HG02870 (cell line): ENCODE results near the gene CGB8.
"Not testable (repeated sequence)": the region's sequence is repeated elsewhere in the genome, so short reads cannot be mapped to it uniquely, and the experiment has no call there.

Experiments
- ATAC-seq: cut with Tn5 transposase; IDR thresholded peaks from one replicate; pipeline ENCODE4 v1.9.1; 2021; ENCODE audit warnings: mild to moderate bottlenecking, moderate library complexity; ENCODE audit not compliant: unreplicated experiment

CGB8 gene

DNA sequence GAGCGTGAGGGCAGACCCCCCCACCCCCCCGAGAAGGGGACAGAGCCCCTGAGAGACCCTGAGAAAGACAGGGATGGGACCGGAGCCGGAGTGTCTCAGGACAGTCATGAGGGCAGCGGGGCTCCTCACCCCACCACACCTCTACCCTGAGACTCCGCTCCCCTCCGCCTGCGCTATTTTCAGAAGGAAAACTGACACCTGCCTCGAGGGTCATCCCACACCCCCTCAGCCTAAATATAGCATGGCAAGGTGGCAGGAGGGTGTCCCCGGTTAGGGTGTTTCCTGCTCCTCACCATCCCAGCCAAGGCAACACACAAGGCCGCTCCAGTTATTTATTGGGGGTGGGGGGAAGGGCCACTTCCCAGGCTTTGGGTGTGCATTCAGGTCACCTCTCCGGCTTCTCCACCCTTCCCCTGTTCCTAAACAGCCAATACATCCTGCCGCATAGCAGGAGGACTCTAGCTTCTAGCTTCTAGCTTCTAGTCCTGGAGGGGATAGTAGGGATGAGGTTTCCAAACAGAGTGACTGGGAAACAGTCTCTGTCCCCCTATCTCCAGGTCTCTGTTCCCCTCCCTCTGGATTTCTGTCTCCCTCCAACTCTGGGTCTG is 17.1 kb upstream of the CGB8 start:
- no peak for ATAC-seq

- ATAC-seq, result no peak
Measured at GRCh38 chr19:49064768-49065611, 16.1 kb upstream of the CGB8 start, which contains the start of gene NTF4. Gene NTF4 (minus strand): TSS chr19:49064818. CDS start chr19:49061997, 2,821 bp downstream.

DNA sequence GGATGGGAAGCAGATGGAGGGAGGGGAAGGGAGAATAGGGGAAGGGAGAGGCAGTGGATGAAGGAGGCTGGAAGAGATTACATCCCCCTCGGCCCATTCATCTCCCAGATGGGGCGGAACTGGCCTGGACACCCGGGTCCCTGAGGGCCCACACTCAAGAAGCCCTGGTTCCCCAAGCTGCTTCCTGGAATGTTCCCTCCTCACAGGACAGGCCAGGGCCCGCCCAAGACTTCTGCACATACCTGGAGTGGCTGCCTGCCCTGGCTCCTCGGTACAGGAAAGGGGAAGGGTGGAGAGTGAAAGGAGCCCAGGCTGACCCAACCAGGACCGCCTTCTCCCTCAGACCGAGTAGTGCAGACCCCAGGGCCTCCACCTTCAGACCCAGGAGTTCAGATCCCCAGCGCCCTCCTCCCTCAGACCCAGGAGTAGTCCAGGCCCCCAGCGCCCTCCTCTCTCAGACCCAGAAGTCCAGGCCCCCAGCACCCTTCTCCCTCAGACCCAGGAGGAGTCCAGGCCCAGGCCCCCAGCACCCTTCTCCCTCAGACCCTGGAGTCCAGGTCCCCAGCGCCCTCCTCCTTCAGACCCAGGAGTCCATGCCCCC is 15.2 kb upstream of the CGB8 start:
- ATAC-seq, result no peak

DNA sequence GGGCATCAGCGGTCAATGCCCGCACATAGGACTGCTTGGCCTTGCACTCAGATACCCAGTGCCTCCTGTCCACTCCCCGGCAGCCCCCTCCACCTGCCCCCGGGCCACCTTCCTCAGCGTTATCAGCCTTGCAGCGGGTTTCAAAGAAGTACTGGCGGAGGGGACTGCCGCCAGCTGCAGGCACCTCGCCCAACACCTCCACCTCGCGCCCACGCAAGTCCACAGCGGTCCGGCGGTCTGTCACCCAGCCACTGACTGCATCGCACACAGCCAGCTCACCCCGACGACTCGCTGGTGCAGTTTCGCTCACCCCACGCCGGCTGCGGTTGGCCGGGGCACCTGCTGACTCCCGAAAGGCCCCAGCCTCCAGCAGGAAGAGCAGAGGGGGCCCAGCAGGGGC is 12.5 kb upstream of the CGB8 start:
- no peak for ATAC-seq

- no peak for ATAC-seq
Measured at GRCh38 chr19:49061000-49061399, 12.1 kb upstream of the CGB8 start.

DNA sequence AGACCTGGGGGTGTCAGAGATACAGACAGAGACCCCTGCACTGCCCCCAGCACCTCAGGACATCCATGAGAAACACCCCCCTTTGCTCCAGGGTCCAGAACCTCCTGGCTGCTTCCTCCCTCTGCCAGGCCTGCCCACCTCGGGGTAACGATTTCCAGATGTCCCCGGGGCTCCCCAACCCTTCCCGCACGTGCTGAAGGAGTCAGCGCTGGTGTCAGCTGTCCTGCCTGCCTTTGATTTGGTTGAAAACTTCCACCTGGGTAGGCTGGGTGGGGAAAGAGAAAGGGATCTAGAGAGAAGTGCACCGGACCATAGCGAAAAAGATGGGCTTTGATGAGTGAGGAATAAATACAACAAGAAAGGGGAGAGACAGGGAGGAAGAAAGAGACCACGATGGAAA is 10.1 kb upstream of the CGB8 start:
- no peak for ATAC-seq

DNA sequence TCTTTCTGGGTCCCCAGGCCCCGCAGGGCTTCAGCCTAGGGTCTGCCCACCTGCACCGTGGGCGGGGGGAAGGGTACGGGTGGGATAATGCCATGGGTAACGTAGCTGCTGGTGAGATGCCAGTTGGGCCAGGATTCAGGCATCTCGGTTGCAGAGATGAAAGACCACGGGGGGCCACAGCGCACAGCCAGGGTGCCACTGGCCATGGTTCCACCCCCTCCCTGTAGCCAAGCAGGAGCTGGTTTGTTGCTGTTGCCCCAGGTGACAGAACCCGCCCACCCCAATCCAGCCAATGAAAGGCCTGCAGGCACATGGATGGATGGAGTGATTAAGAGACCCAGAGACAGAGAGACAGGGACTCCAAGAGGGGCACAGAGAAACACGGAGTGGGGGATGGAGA is 9.7 kb upstream of the CGB8 start:
- no peak for ATAC-seq

DNA sequence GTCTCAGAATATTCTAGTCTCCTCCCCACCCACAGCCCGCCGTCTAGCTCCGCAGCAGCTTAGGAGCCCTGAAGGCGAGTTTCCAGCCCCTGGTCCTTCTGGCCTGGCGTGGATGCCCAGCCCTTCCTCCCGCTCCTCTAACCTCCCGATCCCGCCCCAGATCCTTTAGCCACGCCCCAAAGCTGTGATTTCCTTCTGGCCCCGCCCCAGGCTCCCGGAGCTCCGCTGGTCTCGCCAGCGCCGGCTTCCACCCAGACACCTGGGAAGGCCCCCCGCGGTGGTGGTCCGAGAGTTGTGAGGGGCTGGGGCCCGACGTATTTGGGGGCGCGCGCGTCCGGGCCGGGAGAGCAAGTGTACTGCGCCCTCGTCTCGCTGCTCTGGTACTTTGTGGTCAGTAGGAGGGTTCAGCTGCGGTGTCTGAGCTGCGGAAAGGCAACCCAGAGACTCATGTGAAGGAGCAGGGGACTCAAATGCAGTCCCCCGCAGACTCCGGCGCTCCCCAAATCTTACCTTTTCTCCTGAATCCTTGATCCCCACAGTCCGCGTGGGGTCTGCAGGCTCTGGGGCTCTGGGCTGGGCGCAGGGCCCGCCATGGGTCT is 8.8 kb upstream of the CGB8 start, which contains the start of gene CGB7:
Gene CGB7, minus strand, starts transcription at position 114 of the 599 bp plus-strand sequence. CDS start 2,374 bp downstream, outside the sequence.
- no peak for ATAC-seq

DNA sequence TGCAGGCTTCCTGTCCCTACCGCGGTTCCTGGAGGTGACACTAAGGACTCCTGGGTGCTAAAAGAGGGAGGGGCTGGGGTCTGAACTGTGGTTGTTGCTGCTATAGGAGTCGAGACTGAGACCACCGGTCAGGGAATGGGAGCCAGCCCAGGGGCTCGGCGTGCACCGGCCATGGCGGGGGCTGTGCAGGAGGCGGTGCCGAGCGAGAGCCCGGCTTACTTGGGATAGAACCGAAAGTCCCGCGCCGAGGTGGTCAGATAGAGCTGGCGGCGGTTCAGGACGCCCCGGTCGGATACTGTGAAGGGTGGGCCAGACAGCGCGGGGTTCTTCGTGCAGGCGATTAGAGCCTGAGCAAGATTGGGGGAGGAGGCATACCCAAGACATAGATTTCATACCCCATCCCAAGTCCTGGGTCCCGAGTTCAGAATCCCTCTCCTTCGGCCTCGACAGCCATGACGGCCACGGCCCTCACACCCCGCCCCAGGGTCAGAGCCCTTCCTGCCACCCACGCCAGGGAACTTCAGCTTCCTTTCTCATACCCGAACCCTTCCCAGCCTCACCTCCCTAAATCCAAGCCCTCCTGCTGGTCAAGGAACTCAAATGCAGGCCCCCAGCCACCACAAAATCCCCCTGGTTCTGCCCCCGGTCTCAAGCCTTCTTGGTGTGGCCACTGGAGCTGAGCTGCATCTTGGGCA is 8.1 kb upstream of the CGB8 start:
- not testable (repeated sequence) for ATAC-seq

DNA sequence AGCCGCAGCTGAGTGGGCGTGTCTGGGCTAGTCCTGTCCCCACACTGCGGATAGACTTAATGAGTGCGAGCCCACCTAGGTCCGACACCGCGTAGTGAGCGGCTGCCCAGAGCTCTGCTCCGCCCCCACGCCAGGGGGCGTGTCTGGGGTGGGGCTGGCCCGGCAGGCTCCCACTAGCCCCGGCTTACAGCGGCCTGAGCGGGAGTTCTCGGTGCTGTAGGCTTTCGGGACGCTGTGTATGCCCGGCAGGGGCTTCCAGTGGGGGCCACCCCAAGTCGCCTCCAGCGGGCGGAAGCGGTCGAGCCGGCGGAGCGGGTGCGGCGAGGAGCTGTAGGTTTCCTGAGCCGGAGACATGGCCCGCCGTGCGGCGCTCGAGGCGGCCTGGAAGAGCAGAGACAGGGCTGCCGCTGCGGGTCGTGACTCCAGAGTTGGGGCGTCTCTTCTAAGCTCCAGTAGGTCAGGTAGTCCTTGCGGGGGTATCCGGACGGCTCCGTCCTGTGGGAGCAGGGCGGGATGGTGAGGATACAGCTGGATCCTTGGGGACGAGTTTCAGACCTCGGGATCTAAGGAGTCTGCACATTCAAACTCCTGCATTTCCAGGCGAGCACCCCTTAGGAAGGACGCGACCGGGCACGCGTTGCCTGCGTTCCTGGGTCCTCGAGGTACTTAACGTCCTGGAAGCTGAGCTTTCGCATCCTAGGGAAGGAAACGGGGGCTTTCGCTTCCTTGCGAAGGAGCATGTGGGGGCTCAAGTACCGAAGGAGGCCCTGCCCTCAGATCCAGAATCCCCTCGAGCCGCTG is 7.4 kb upstream of the CGB8 start:
- ATAC-seq, result no peak

DNA sequence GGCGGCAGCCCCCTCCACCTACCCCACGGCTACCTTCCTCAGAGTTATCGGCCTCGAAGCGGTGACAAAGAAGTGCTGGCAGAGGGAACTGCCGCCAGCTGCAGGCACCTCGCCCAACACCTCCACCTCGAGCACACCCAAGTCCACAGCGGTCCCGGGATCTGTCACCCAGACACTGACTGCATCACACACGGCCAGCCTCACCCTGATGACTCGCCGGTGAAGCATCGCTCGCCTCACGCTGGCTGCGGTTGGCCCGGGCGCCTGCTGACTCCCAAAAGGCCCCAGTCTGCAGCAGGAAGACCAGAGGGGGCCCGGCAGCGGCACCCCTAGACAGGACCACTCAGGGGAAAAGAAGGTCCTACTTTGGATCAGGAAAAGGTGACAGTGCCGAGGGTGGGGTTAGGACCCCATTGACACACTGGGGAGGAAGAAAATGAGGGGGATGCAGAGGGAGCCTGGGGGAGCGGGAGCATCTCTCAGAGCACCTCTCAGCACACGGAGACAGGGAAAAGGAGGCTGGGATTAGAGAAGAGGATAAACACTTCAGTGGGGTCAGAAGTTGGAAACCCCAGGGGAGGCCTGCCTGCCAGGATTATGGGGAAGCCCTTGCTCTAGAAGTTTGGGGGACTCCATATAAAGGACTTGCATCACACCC is 1.6 kb upstream of the CGB8 start:
- not testable (repeated sequence) for ATAC-seq

DNA sequence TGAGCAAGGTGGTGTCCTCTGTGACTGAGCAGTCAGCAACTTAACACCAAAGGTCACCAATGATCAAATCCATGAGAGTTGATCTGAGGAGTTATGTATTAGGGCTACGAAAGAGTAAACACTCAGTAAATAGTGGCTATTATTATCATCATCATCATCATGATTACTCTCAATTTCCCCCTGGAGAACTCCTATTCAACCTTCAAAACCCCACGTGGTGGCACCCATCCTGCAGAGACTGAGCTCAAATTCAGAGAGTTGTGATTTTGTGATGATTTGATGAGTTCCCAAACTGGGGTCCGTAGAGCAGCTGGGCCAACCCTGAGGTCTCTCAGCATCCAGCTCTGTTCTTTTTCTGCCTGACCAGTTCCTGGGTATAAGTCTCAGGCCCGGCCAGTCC is 923 bp upstream of the CGB8 start:
- not testable (repeated sequence) for ATAC-seq

GRCh38 chr19:49043548-49043947 is 5.4 kb downstream of the CGB8 start, which contains the start of gene CGB5:
Gene CGB5 (plus strand): TSS chr19:49043848. CDS start chr19:49044210, 362 bp downstream.
- ATAC-seq, result not testable (repeated sequence)

DNA sequence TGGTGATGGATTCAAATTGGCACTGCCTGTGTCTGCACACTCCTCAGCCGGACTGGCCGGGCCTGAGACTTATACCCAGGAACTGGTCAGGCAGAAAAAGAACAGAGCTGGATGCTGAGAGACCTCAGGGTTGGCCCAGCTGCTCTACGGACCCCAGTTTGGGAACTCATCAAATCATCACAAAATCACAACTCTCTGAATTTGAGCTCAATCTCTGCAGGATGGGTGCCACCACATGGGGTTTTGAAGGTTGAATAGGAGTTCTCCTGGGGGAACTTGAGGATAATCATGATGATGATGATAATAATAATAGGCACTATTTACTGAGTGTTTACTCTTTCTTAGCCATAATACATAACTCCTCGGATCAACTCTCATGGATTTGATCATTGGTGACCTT is 6.2 kb downstream of the CGB8 start:
- not testable (repeated sequence) for ATAC-seq

- no peak for ATAC-seq
Measured at GRCh38 chr19:49042177-49042576, 6.7 kb downstream of the CGB8 start.

DNA sequence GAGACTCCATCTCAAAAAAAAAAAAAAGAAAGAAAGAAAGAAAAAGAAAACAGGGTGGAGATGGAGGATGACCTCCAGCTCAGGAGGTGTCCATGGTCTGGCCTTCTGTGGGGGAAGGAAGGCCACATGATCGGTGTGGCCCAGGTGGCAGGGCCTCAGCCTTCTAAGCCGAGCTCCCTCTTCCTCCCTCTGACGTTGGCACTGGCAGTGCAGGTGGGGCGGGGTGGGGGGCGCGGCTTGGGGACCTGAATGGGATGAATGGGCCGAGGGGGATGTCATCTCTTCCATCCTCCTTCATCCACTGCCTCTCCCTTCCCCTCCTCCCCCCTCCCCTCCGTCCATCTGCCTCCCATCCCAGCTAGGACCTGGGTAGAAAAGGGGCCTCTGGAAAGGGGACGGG is 9.2 kb downstream of the CGB8 start:
- not testable (repeated sequence) for ATAC-seq

GRCh38 chr19:49038557-49039276 is 10.2 kb downstream of the CGB8 start:
- not testable (repeated sequence) for ATAC-seq

- ATAC-seq, result not testable (repeated sequence)
Measured at GRCh38 chr19:49038111-49038510, 10.8 kb downstream of the CGB8 start.

GRCh38 chr19:49036815-49037214 is 12.1 kb downstream of the CGB8 start, which contains the start of gene CGB1:
Gene CGB1 (minus strand): TSS chr19:49036895. CDS start chr19:49036711, 184 bp downstream.
- not testable (repeated sequence) for ATAC-seq
